ENCODE results near the gene PPL. TPM values are rescaled to one million over a fixed set of nuclear protein-coding genes. Genes with fewer than 3 reads are reported as not detected.

Gene PPL
- total and polyA plus RNA-seq, 2 of the 8 experiments (the other 6 are each of a cell fraction or from before 2014, with no cell fraction given), result 11.3 to 29.5 TPM

GRCh38 chr16:4938683-4939030 lies 1.7 kb upstream of the PPL start:
- peaks cover 0 to 7% of the 10 kb centered on the region in 2 experiments; a peak in 1 of 4 replicates for H3K79me2 ChIP-seq (ENCODE audit: control insufficient read depth in 1 of 2, insufficient read depth in 2 of 2, low read length in 2 of 2)
- H2BK120ac ChIP-seq (replicated peaks; ENCODE audit: low read depth, low read length), result no peak overlapping the region
- H3K9ac ChIP-seq (replicated peaks in 1 of 4; ENCODE audit: extremely low read depth in 1 of 4, low read depth in 3 of 4, low read length in 3 of 4), result no peak overlapping the region
- no peak for TF ChIP-seq RXRA (IDR thresholded peaks at IDR 0.05; ENCODE audit: insufficient read depth, low read depth, low read length)
- TF ChIP-seq KDM4A (IDR thresholded peaks at IDR 0.05; ENCODE audit: low read depth, low read length, severe bottlenecking), result no peak
- no peak for TF ChIP-seq CTCF (IDR thresholded peaks at IDR 0.05; ENCODE audit: control extremely low read depth in 1 of 3, insufficient read depth in 1 of 3, low read depth in 1 of 3, low read length in 3 of 3)
- no peak for TF ChIP-seq EGR1 (IDR thresholded peaks at IDR 0.05; ENCODE audit: borderline replicate concordance, low read depth, low read length)
- H4K8ac ChIP-seq (ENCODE audit: extremely low read depth, insufficient read depth, low read length), result no peak overlapping the region
- H3K4me1 ChIP-seq (replicated peaks in 1 of 4; ENCODE audit: control insufficient read depth in 3 of 4, insufficient read depth in 4 of 4, low read length in 3 of 4), result peaks cover 8 to 30% (median 19%) of the 10 kb centered on the region in 4 experiments
- DNase-seq (ENCODE audit: low read depth in 1 of 2, low spot score in 2 of 2) (no peak), FAIRE-seq (no peak)
- POLR2A ChIA-PET (ENCODE audit: partially characterized antibody), result interaction anchor here (1.0 kb wide), 1 partner anchor 13 kb away, joined by 3 read pairs; no protein-coding TSS in a partner anchor
- H2BK20ac ChIP-seq (ENCODE audit: low read length), result no peak overlapping the region
- CTCF ChIA-PET (ENCODE audit: partially characterized antibody), result interaction anchor here (0.6 to 1.2 kb wide), 3 partner anchors 17 to 226 kb away, joined by 3 to 5 read pairs (median 5); no protein-coding TSS in a partner anchor
- no peak overlapping the region for H3K23ac ChIP-seq (ENCODE audit: insufficient read length)
- no peak overlapping the region for H2BK12ac ChIP-seq (ENCODE audit: low read depth, low read length)
- H3K27ac ChIP-seq (ENCODE audit: low read depth, low read length), result no peak overlapping the region
- no peak overlapping the region for H3K56ac ChIP-seq (replicated peaks; ENCODE audit: insufficient read length, low read depth, low read length)
- WGBS, 2 experiments (ENCODE audit: extremely low coverage in 1 of 2, insufficient coverage in 1 of 2, insufficient read length in 1 of 2, insufficient replicate concordance in 2 of 2, low coverage in 1 of 2, low lambda C conversion rate in 2 of 2, missing lambda C conversion rate in 1 of 2), result 88% methylated on average over 5 of the region's 5 CpGs; no CpG with 5 or more reads in 1 of the 2 experiments
- no peak overlapping the region for H3K14ac ChIP-seq (ENCODE audit: insufficient read length)
- H4K91ac ChIP-seq (replicated peaks; ENCODE audit: insufficient read length, low read length), result no peak overlapping the region
- H3K79me1 ChIP-seq (ENCODE audit: low read depth, low read length), result 0 out of 2 replicates have a peak, but pooled peaks cover 2% of the 10 kb centered on the region
- no peak overlapping the region for H2AFZ ChIP-seq (ENCODE audit: low read length)
- H4K20me1 ChIP-seq (replicated peaks in 1 of 2; ENCODE audit: control insufficient read depth in 1 of 2, insufficient read depth in 2 of 2, low read length in 2 of 2), result peaks cover 0 to 10% of the 10 kb centered on the region in 2 experiments
- no peak overlapping the region for H3K4me2 ChIP-seq (ENCODE audit: insufficient read depth in 1 of 2, low read depth in 2 of 2, low read length in 2 of 2)
- no peak overlapping the region for H2AK5ac ChIP-seq (ENCODE audit: low read depth, low read length)
- H3K36me3 ChIP-seq (ENCODE audit: control insufficient read depth in 2 of 4, insufficient read depth in 4 of 4, low read length in 3 of 4), result no peaks in the 10 kb centered on the region
- no peak overlapping the region for H3K4ac ChIP-seq (replicated peaks; ENCODE audit: insufficient read length, low read depth, low read length)
- no peak overlapping the region for H3K4me3 ChIP-seq (ENCODE audit: extremely low read depth in 1 of 4, insufficient read depth in 2 of 4, low read depth in 3 of 4, low read length in 4 of 4)
- no peak overlapping the region for H2BK5ac ChIP-seq (ENCODE audit: low read depth, low read length)
- H4K5ac ChIP-seq (ENCODE audit: insufficient read length, low read depth, low read length), result no peak overlapping the region
- H3K9me3 ChIP-seq (ENCODE audit: insufficient read depth in 2 of 2, low read depth in 1 of 2, low read length in 1 of 2), result no peaks in the 10 kb centered on the region
- H3K18ac ChIP-seq (ENCODE audit: extremely low read depth, low read length), result no peak overlapping the region
- peaks cover 6% of the 10 kb centered on the region; the same call in 1 of the 2 replicates for H3K23me2 ChIP-seq (ENCODE audit: low read depth, low read length)
- no peaks in the 10 kb centered on the region for H3K27me3 ChIP-seq (replicated peaks in 1 of 4; ENCODE audit: control insufficient read depth in 3 of 4, extremely low read depth in 1 of 4, insufficient read depth in 3 of 4, low read length in 3 of 4)
- no peak overlapping the region for H2BK15ac ChIP-seq (ENCODE audit: low read length)

Measured in H1 (cell line).